Common myeloid progenitor, CD34-positive (primary cell): ENCODE measurements around the gene GNB1.

Source experiments
- CTCF ChIA-PET: fragments of 350-600 bp; sonication (Branson Sonifier 250); formaldehyde crosslinking; loops from one replicate; lab custom pipeline; 2021; ENCODE audit warnings: antibody characterized with exemption; lab: Charles Lee
- POLR2A ChIA-PET: fragments of 350-600 bp; sonication (Branson Sonifier 250); formaldehyde crosslinking; loops from one replicate; lab custom pipeline; 2021; ENCODE audit warnings: antibody characterized with exemption; lab: Charles Lee
- DNase-seq, 3 donors: peaks; one replicate each; pipeline versions ENCODE4 v3.0.0 to v3.0.0-alpha.2; 2013
- H3K27ac ChIP-seq, 2 experiments: 1 replicate in 1 of 2; 2 replicates in 1 of 2; pipeline ENCODE4 v1.7.0; 2013; ENCODE audit warnings: inconsistent platforms in 2 of 2, low read length in 2 of 2, mild to moderate bottlenecking in 2 of 2, low read depth in 1 of 2, moderate library complexity in 1 of 2; ENCODE audit not compliant: severe bottlenecking in 2 of 2, insufficient read depth in 1 of 2, poor library complexity in 1 of 2
- H3K27me3 ChIP-seq, 5 experiments: replicated peaks in 2 of 5; 1 replicate in 3 of 5; 2 replicates in 2 of 5; pipeline versions ENCODE4 v1.6.1 to v1.7.0; 2013; ENCODE audit warnings: low read length in 4 of 5, mild to moderate bottlenecking in 2 of 5, moderate library complexity in 2 of 5, inconsistent platforms in 1 of 5; ENCODE audit not compliant: insufficient read depth in 5 of 5, control insufficient read depth in 4 of 5
- H3K36me3 ChIP-seq, 4 experiments: 1 replicate in 2 of 4; 2 replicates in 2 of 4; pipeline versions ENCODE4 v1.6.1 to v1.7.0; 2013; ENCODE audit warnings: low read length in 3 of 4, control low read depth in 1 of 4, mild to moderate bottlenecking in 1 of 4; ENCODE audit not compliant: control insufficient read depth in 4 of 4, insufficient read depth in 4 of 4
- H3K4me1 ChIP-seq, 4 experiments: 1 replicate in 3 of 4; 2 replicates in 1 of 4; pipeline versions ENCODE4 v1.6.1 to v1.7.1; 2013; ENCODE audit warnings: low read length in 3 of 4, mild to moderate bottlenecking in 3 of 4, control low read depth in 1 of 4, inconsistent platforms in 1 of 4, moderate library complexity in 1 of 4; ENCODE audit not compliant: control insufficient read depth in 4 of 4, insufficient read depth in 4 of 4; ENCODE audit errors: control extremely low read depth in 1 of 4
- H3K4me3 ChIP-seq, 7 experiments: 1 replicate in 4 of 7; 2 replicates in 3 of 7; pipeline versions ENCODE4 v1.5.1 to v1.7.0; 2013; ENCODE audit warnings: mild to moderate bottlenecking in 7 of 7, low read length in 6 of 7, moderate library complexity in 6 of 7, inconsistent platforms in 2 of 7, low read depth in 2 of 7, control low read depth in 1 of 7; ENCODE audit not compliant: insufficient read depth in 4 of 7, control insufficient read depth in 1 of 7; ENCODE audit errors: extremely low read depth in 1 of 7
- H3K9me3 ChIP-seq, 5 experiments: 1 replicate in 4 of 5; 2 replicates in 1 of 5; pipeline versions ENCODE4 v1.6.1 to v1.7.1; 2013; ENCODE audit warnings: low read length in 4 of 5, mild to moderate bottlenecking in 2 of 5, inconsistent platforms in 1 of 5, low read depth in 1 of 5, moderate library complexity in 1 of 5; ENCODE audit not compliant: control insufficient read depth in 4 of 5, insufficient read depth in 2 of 5; ENCODE audit errors: control extremely low read depth in 1 of 5
- WGBS: methylation state at CpG from one replicate; pipeline ENCODE4 v1.1.5; 2013; ENCODE audit not compliant: insufficient coverage; 5-methylcytosine and 5-hydroxymethylcytosine counted together

Gene GNB1

GRCh38 chr1:1835546-1835945 is 55.3 kb downstream of the GNB1 start:
- WGBS, result 100% methylated on average over 2 of the region's 3 CpGs
- no peak for DNase-seq
- CTCF ChIA-PET, result interaction anchor here (1.1 kb wide), 1 partner anchor 73 kb away, joined by 3 read pairs; no protein-coding TSS in a partner anchor

GRCh38 chr1:1833916-1834325 is 57.0 kb downstream of the GNB1 start:
- Histone ChIP-seq H3K36me3 (peaks cover 20 to 51% (median 45%) of the 10 kb centered on the region in 4 experiments), H3K27ac (peak overlapping the region in 1 of 2 experiments; percentile 22), H3K9me3 (no peaks in the 10 kb centered on the region), H3K4me1 (no peaks in the 10 kb centered on the region), H3K27me3 (no peaks in the 10 kb centered on the region), H3K4me3 (no peak overlapping the region)
- DNase-seq, result no peak
- POLR2A ChIA-PET, result no interaction called here
- CTCF ChIA-PET, result no interaction called here
- 94% methylated on average over 6 of the region's 6 CpGs for WGBS

More at GRCh38 chr1:1835546-1835945, 55.3 kb downstream of the GNB1 start:
- H3K9me3 ChIP-seq, result no peaks in the 10 kb centered on the region
- H3K36me3 ChIP-seq, result peaks cover 20 to 51% (median 41%) of the 10 kb centered on the region in 4 experiments
- no peaks in the 10 kb centered on the region for H3K27me3 ChIP-seq
- no peak overlapping the region for H3K4me3 ChIP-seq
- H3K4me1 ChIP-seq, result peaks cover 0 to 4% (median 1%) of the 10 kb centered on the region in 4 experiments
- POLR2A ChIA-PET, result no interaction called here
- no peak overlapping the region for H3K27ac ChIP-seq

- no peak for DNase-seq
- Histone ChIP-seq H3K9me3 (no peaks in the 10 kb centered on the region), H3K36me3 (peaks cover 20 to 50% (median 45%) of the 10 kb centered on the region in 4 experiments), H3K27ac (peak overlapping the region in 1 of 2 experiments; percentile 22), H3K27me3 (no peaks in the 10 kb centered on the region), H3K4me3 (no peak overlapping the region), H3K4me1 (no peaks in the 10 kb centered on the region)
- ChIA-PET POLR2A (no interaction called here), CTCF (no interaction called here)
- 98% methylated on average over 10 of the region's 10 CpGs for WGBS
Observed at GRCh38 chr1:1833456-1833855, 57.4 kb downstream of the GNB1 start.

- H3K27ac ChIP-seq, result no peak overlapping the region
- H3K4me3 ChIP-seq, result no peak overlapping the region
- WGBS, result 100% methylated on average over 1 of the region's 5 CpGs
- ChIA-PET POLR2A (no interaction called here), CTCF (no interaction called here)
- DNase-seq, result no peak
- no peaks in the 10 kb centered on the region for H3K27me3 ChIP-seq
- H3K36me3 ChIP-seq, result peaks cover 21 to 54% (median 43%) of the 10 kb centered on the region in 4 experiments
- H3K4me1 ChIP-seq, result no peaks in the 10 kb centered on the region
- no peaks in the 10 kb centered on the region for H3K9me3 ChIP-seq
Observed at GRCh38 chr1:1832820-1833219, 58.1 kb downstream of the GNB1 start.

- 100% methylated on average over 6 of the region's 8 CpGs for WGBS
- Histone ChIP-seq H3K27ac (no peak overlapping the region), H3K4me3 (no peak overlapping the region), H3K9me3 (no peaks in the 10 kb centered on the region), H3K4me1 (no peaks in the 10 kb centered on the region), H3K36me3 (peaks cover 19 to 55% (median 44%) of the 10 kb centered on the region in 4 experiments), H3K27me3 (no peaks in the 10 kb centered on the region)
- no peak for DNase-seq
- ChIA-PET POLR2A (no interaction called here), CTCF (interaction anchor here (1.3 to 1.6 kb wide), 2 partner anchors 73 to 75 kb away, joined by 6 read pairs; no protein-coding TSS in a partner anchor)
Observed at GRCh38 chr1:1832166-1832565, 58.7 kb downstream of the GNB1 start.

GRCh38 chr1:1827089-1827848 is 63.6 kb downstream of the GNB1 start:
- H3K36me3 ChIP-seq, result peaks cover 11 to 48% (median 30%) of the 10 kb centered on the region in 4 experiments
- H3K27me3 ChIP-seq, result no peaks in the 10 kb centered on the region
- no peak overlapping the region for H3K4me3 ChIP-seq
- H3K9me3 ChIP-seq, result no peaks in the 10 kb centered on the region
- no peaks in the 10 kb centered on the region for H3K4me1 ChIP-seq
- WGBS, result 96% methylated on average over 10 of the region's 14 CpGs
- H3K27ac ChIP-seq, result no peak overlapping the region
- no peak for DNase-seq
- ChIA-PET CTCF (interaction anchor here (0.6 to 1.0 kb wide), 3 partner anchors 10 to 77 kb away, joined by 3 to 4 read pairs (median 3); no protein-coding TSS in a partner anchor), POLR2A (no interaction called here)
